Mononuclear cell (primary cell): ENCODE results near the gene LRRC37A3. TPM values are rescaled to one million over a fixed set of nuclear protein-coding genes. Genes with fewer than 3 reads are reported as not detected.
A peak's percentile ranks its signal among the peaks of the same experiment; 100 is the strongest.
"Not testable (repeated sequence)": the region's sequence is repeated elsewhere in the genome, so short reads cannot be mapped to it uniquely, and the experiment has no call there.

Source experiments
- H3K27me3 ChIP-seq: 2 replicates; pipeline ENCODE4 v1.6.0; 2011; ENCODE audit warnings: low read length, control low read depth; ENCODE audit not compliant: insufficient read depth
- H3K4me1 ChIP-seq: 2 replicates; pipeline ENCODE4 v1.5.1; 2011; ENCODE audit warnings: mild to moderate bottlenecking, low read length, control low read depth; ENCODE audit not compliant: insufficient read depth
- H3K4me3 ChIP-seq: 2 replicates; pipeline ENCODE4 v1.5.1; 2011; ENCODE audit warnings: mild to moderate bottlenecking, low read length, moderate library complexity
- H3K9me3 ChIP-seq: 2 replicates; pipeline ENCODE4 v1.5.1; 2011; ENCODE audit warnings: low read depth, mild to moderate bottlenecking, control low read depth, low read length
- total RNA-seq: library from RNA; depleted of rRNA; stranded (reverse); fragments of >200 nt; gene quantifications from one replicate; pipeline ENCODE4 v1.2.3, GENCODE V29; 2012

Gene LRRC37A3
- 22.1 TPM for total RNA-seq

DNA sequence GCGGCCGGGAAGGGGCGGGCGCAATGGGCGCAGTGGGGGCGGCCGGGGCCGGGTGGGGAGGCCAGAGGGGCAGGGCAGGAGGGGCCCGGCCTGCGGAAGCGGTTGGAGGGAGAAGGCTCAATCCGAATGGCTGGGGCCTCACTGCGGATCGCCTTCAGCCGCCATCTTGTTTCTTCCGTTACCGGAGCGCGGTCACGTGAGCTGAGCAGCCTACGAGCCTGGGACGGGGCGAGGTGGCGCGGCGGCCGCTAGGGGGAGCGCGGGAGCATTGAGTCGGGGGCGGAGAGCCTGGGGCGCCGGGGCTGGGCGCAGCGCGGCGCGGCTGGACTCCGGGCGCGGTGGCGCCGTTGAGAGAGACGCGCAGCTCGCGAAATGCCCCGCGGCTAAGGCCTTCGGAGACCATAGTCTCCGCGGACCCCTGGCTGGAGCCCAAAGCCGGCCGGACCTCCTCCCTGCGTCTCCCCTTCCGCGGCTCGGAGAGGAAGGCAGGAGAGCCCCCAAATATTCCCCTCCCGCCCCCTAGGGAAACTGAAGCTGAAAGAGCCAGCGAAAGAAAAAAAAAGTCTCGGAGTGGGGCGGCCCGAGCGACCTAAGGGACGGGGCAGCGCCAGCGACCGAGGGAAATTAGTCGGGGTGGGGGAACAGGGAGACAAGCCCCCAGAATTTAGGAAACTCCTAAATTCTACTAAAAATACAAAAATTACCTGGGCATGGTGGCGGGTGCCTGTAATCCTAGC is at the start of gene LRRC37A3:
Gene LRRC37A3, minus strand, starts transcription at position 190 of the 737 bp plus-strand sequence. CDS start 22,221 bp downstream, outside the sequence.
- Histone ChIP-seq H3K4me3 (peak within 1 kb of the TSS; percentile 52), H3K4me1 (peaks cover 36% of the 10 kb centered on the region)
- H3K27me3 ChIP-seq, H3K9me3 ChIP-seq: not testable (repeated sequence)

DNA sequence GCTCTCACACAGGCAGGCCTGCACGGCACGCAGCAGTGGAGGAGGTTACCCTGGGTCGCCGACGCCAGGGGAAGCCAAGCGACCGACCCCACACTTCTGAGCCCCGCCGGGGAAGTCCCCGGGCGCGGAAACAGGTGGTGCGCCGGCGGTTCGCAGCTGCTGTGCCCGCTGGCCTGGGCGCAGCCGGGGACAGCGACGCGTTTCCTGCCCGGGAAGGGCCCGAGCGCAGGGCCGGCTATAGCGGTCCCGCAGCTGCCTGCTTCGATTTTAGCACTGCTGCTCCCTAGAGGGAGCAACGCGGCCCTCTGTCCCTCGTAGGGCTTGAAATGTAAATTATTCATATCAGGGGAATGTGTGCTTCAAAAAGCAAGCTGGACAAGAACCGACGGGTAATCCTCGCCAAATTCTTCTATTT is 46.6 kb upstream of the LRRC37A3 start:
- peaks cover 51% of the 10 kb centered on the region for H3K4me1 ChIP-seq
- not testable (repeated sequence) for H3K4me3 ChIP-seq, H3K9me3 ChIP-seq, H3K27me3 ChIP-seq

- not testable (repeated sequence) for H3K4me3 ChIP-seq, H3K27me3 ChIP-seq, H3K9me3 ChIP-seq
- H3K4me1 ChIP-seq, result peaks cover 48% of the 10 kb centered on the region
Measured at GRCh38 chr17:64965256-64965872, 46.1 kb upstream of the LRRC37A3 start.

GRCh38 chr17:64964796-64965195 is 45.5 kb upstream of the LRRC37A3 start:
- Histone ChIP-seq H3K27me3 (no peaks in the 10 kb centered on the region), H3K4me3 (no peak overlapping the region), H3K9me3 (no peaks in the 10 kb centered on the region), H3K4me1 (peaks cover 47% of the 10 kb centered on the region)

DNA sequence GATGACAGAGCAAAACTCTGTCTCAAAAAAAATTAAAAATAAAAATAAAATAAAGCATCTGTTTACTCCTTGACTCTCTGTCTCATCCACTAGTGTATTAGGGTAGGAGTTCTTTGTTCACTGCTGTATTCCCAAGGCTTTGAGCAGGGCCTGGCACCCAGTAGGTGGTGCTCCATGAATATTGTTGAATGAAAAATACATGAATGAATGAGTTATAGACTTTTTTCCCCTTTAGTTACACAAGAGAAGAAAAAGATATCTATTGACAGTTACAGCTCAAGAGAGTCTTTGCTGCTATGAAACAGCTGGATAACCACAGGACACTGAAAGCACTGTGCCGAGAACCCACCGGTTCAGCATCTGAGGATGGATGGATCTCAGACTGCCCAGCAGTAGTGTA is 44.5 kb upstream of the LRRC37A3 start:
- H3K9me3 ChIP-seq, H3K27me3 ChIP-seq, H3K4me3 ChIP-seq: not testable (repeated sequence)
- peaks cover 37% of the 10 kb centered on the region for H3K4me1 ChIP-seq

DNA sequence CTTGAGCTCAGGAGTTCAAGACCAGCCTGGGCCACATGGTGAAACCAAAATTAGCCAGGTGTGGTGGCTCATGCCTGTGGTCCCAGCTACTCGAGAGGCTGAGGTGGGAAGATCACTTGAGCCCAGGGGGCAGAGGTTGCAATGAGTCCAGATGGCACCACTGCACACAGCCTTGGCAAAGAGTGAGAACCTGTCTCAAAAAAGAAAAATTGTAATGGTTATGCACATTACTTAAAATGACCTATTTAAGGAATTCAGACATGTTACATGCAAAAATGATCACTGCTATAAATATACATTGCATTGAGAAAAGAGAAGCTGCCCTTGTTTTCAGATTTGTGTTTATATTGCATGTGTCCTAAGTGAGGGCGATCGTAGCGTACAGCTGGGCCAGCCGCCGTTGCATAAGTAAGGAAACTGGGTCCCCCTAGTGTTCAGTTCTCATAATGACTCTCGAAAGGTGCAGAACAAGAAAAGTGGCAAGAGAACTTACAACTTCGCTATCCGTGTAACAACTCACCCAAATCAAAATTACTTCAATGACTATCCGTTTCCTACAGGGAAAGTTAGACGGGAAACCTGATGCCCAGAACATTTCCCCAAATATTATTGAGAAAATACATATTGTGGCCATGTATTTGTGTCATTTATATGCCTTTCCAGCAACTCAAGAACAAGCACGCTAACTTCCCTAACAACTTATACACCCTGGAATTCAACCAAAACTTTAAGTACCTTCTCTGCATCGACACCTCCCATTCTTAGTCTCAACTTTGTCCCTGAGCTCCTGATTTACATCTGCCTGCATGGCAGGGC is 42.5 kb upstream of the LRRC37A3 start:
- H3K9me3 ChIP-seq, H3K27me3 ChIP-seq, H3K4me3 ChIP-seq: not testable (repeated sequence)
- peaks cover 20% of the 10 kb centered on the region for H3K4me1 ChIP-seq

- Histone ChIP-seq H3K27me3 (no peaks in the 10 kb centered on the region), H3K4me3 (no peak overlapping the region), H3K9me3 (no peaks in the 10 kb centered on the region), H3K4me1 (no peaks in the 10 kb centered on the region)
Measured at GRCh38 chr17:64951877-64952276, 32.6 kb upstream of the LRRC37A3 start.

- H3K4me3 ChIP-seq, result no peak overlapping the region
Measured at GRCh38 chr17:64950871-64951270, 31.6 kb upstream of the LRRC37A3 start.

DNA sequence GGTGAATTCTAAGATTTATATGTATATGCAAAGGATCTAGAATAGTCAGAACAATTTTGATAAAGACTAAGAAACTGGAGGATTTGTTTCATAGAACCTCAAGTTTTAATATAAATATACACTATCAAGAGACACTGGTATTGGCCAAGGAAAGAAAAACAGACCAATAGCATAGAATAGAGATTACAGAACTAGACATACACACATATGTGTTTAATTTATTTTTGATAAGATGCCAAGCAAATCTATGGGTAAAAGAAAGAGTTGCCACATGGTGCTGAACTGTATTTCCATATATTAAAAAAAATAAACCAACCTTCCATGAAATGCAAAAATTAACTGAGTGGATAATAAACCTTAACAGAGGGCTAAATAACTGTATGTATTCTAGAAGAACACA is 27.9 kb upstream of the LRRC37A3 start:
- Histone ChIP-seq H3K27me3 (no peaks in the 10 kb centered on the region), H3K4me3 (no peak overlapping the region), H3K4me1 (no peaks in the 10 kb centered on the region), H3K9me3 (no peaks in the 10 kb centered on the region)

More at GRCh38 chr17:64950871-64951270, 31.6 kb upstream of the LRRC37A3 start:
- Histone ChIP-seq H3K4me1 (no peaks in the 10 kb centered on the region), H3K9me3 (no peaks in the 10 kb centered on the region), H3K27me3 (no peaks in the 10 kb centered on the region)

- Histone ChIP-seq H3K4me1 (peaks cover 8% of the 10 kb centered on the region), H3K4me3 (no peak overlapping the region), H3K9me3 (no peaks in the 10 kb centered on the region), H3K27me3 (no peaks in the 10 kb centered on the region)
Measured at GRCh38 chr17:64941761-64942160, 22.5 kb upstream of the LRRC37A3 start.

DNA sequence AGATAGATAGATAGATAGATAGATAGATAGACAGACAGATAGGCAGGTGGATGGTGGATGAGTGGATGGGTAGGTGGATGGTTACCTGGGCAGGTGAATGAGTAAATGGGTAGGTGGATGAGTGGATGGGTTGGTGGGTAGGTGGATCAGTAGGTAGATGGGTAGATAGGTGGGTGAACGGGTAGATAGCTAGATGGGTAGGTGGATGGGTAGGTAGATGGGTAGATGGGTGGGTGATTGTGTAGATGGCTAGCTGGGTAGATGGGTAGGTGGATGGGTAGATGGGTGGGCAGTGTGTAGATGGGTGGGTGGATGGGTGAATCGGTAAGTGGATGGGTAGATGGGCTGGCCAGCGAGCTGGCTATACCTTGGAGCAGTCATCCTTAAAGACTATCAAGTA is 21.8 kb upstream of the LRRC37A3 start:
- no peak overlapping the region for H3K4me3 ChIP-seq
- no peaks in the 10 kb centered on the region for H3K27me3 ChIP-seq
- H3K4me1 ChIP-seq, result peaks cover 8% of the 10 kb centered on the region
- no peaks in the 10 kb centered on the region for H3K9me3 ChIP-seq

GRCh38 chr17:64940055-64940454 is 20.8 kb upstream of the LRRC37A3 start:
- H3K9me3 ChIP-seq, result no peaks in the 10 kb centered on the region
- peaks cover 8% of the 10 kb centered on the region for H3K4me1 ChIP-seq
- no peaks in the 10 kb centered on the region for H3K27me3 ChIP-seq
- no peak overlapping the region for H3K4me3 ChIP-seq

- Histone ChIP-seq H3K9me3 (no peaks in the 10 kb centered on the region), H3K4me1 (peaks cover 8% of the 10 kb centered on the region), H3K27me3 (no peaks in the 10 kb centered on the region), H3K4me3 (no peak overlapping the region)
Measured at GRCh38 chr17:64938925-64939474, 19.7 kb upstream of the LRRC37A3 start.

- Histone ChIP-seq H3K9me3 (no peaks in the 10 kb centered on the region), H3K27me3 (no peaks in the 10 kb centered on the region), H3K4me3 (no peak overlapping the region), H3K4me1 (peaks cover 8% of the 10 kb centered on the region)
Measured at GRCh38 chr17:64938290-64938689, 19.0 kb upstream of the LRRC37A3 start.

DNA sequence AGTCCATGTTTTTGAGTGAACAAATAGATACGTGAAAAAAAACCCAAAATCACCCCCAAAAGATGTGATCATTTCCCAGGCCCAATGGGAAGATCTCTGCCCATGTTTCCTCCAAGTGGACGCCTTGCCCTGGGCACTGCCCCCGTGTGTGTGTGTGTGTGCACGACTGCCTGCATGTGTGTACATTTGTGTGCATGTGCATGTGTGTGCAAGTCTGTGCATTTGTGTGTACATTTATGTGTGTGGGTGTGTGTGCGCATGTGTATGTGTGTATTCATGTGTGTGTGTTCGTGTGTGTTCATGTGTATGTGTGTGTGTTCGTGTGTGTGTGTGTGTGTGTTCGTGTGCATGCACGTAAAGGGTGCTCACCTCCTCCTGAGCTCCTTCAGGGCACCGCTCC is 16.8 kb upstream of the LRRC37A3 start:
- Histone ChIP-seq H3K4me3 (no peak overlapping the region), H3K27me3 (no peaks in the 10 kb centered on the region), H3K9me3 (no peaks in the 10 kb centered on the region), H3K4me1 (peaks cover 8% of the 10 kb centered on the region)
